ENCODE measurements around the gene SYTL2.

The SYTL2 gene

GRCh38 chr11:85771568-85771967 lies 39.4 kb downstream of the SYTL2 start:
- no peak for TF ChIP-seq CTCF (IDR thresholded peaks at IDR 0.05; ENCODE audit: low read depth, low read length, missing control alignments)
- no peak for DNase-seq (ENCODE audit: extremely low read depth, low read depth)
- H3K4me3 ChIP-seq (replicated peaks; ENCODE audit: low read depth, low read length) = no peak overlapping the region

GRCh38 chr11:85769771-85770170 lies 41.2 kb downstream of the SYTL2 start:
- TF ChIP-seq CTCF (IDR thresholded peaks at IDR 0.05; ENCODE audit: low read depth, low read length, missing control alignments) = no peak
- no peak for DNase-seq (ENCODE audit: extremely low read depth, low read depth)
- H3K4me3 ChIP-seq (replicated peaks; ENCODE audit: low read depth, low read length) = no peak overlapping the region

- no peak for TF ChIP-seq CTCF (IDR thresholded peaks at IDR 0.05; ENCODE audit: low read depth, low read length, missing control alignments)
- H3K4me3 ChIP-seq (replicated peaks; ENCODE audit: low read depth, low read length) = no peak overlapping the region
- no peak for DNase-seq (ENCODE audit: extremely low read depth, low read depth)
Measured at GRCh38 chr11:85768473-85769146, 42.3 kb downstream of the SYTL2 start.

GRCh38 chr11:85767246-85767945 lies 43.5 kb downstream of the SYTL2 start:
- no peak for TF ChIP-seq CTCF (IDR thresholded peaks at IDR 0.05; ENCODE audit: low read depth, low read length, missing control alignments)
- DNase-seq (ENCODE audit: extremely low read depth, low read depth) = no peak
- H3K4me3 ChIP-seq (replicated peaks; ENCODE audit: low read depth, low read length) = no peak overlapping the region

- no peak for TF ChIP-seq CTCF (IDR thresholded peaks at IDR 0.05; ENCODE audit: low read depth, low read length, missing control alignments)
- DNase-seq (ENCODE audit: extremely low read depth, low read depth) = no peak
- no peak overlapping the region for H3K4me3 ChIP-seq (replicated peaks; ENCODE audit: low read depth, low read length)
Measured at GRCh38 chr11:85766721-85767161, 44.2 kb downstream of the SYTL2 start.

GRCh38 chr11:85764796-85765195 lies 46.1 kb downstream of the SYTL2 start:
- H3K4me3 ChIP-seq (replicated peaks; ENCODE audit: low read depth, low read length) = no peak overlapping the region
- no peak for DNase-seq (ENCODE audit: extremely low read depth, low read depth)
- no peak for TF ChIP-seq CTCF (IDR thresholded peaks at IDR 0.05; ENCODE audit: low read depth, low read length, missing control alignments)
